ENCODE measurements around the gene PLAU. TPM values are rescaled to one million over a fixed set of nuclear protein-coding genes. Genes with fewer than 3 reads are reported as not detected.
"Not testable (repeated sequence)": the region's sequence is repeated elsewhere in the genome, so short reads cannot be mapped to it uniquely, and the experiment has no call there.

The PLAU gene
- total RNA-seq, 1 experiment from 2014 or later = 219 TPM

DNA sequence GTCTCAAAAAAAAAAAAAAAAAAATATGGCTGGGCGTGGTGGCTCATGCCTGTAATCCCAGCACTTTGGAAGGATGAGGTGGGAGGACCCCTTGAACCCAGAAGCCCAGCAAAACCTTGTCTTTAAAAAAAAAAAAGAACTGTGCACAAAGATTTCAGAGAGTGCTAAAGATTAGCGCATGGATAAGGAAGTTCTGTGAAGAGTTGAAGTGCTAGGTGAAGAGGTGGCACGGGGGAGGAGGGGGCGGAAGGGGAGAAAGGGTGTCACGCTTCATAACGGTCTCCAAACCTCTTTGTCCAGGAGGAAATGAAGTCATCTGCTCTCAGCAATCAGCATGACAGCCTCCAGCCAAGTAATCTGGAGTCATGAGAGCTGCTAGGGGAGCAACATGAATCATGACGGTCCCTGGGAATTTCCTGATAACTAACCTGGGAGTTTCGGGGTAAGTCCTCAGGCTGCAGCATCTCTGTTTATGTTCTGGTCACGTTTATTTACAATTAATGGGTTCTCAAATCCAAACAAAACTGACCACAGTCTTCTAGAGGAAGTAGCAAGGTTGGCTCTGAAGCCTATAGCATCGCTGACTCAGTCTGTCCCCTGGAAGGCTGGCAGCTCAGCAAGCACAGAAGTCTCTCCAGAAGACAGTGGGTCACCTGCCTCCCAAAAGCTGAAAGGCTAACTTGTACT lies 1.9 kb upstream of the PLAU start:
- no peaks in the 10 kb centered on the region for H3K27me3 ChIP-seq
- peak; percentile 96 for DNase-seq
- H3K4me3 ChIP-seq = no peak overlapping the region
- H3K9me3 ChIP-seq = no peaks in the 10 kb centered on the region
- peaks cover 27% of the 10 kb centered on the region for H3K36me3 ChIP-seq

DNA sequence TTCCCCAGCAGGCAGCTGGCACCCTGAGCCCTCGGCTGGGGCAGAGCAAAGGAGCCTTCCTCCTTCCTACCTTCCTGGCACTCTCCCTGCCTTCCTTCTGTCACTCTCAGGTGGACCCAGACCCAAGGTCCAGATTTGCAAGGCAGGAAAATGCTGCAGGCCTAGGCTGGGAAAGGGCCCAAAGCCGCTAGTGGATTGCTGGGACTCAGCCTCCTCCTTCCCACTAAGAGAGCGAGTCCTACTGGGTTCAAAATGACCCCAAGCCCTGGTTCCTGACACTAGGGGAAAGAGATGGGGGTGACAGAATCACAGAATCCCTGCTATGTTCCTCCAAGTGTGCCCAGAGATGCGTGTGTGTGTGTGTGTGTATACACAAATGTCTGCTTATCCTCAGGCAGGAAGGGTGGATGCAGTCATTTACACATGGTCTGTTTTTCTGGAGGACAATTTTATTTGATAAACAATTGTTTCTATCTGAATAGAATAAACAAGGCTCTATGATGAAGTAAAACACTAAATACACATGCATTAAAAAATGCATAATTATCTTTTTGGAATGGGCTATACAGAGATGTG lies 1.3 kb upstream of the PLAU start:
- Histone ChIP-seq H3K27me3 (no peaks in the 10 kb centered on the region), H3K9me3 (no peaks in the 10 kb centered on the region), H3K4me3 (no peak overlapping the region), H3K36me3 (peaks cover 33% of the 10 kb centered on the region)
- no peak for DNase-seq

DNA sequence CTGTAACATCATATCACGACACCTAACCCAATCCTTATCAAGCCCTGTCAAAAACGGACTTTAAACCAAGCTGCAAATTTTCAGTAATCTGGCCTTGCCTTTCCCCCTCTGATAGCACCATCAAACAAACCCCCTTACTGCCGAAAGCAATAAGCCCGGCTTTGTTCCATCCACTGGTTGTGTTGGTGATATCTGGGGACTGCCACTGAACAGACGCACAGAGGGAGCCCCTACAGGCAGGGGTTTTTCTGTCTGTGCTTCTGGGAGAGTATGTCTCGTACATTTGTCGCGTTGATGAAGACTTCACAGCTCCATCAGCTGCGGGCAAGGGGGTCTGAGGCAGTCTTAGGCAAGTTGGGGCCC lies 550 bp upstream of the PLAU start:
- DNase-seq = no peak
- Histone ChIP-seq H3K27me3 (no peaks in the 10 kb centered on the region), H3K36me3 (peaks cover 41% of the 10 kb centered on the region), H3K9me3 (no peaks in the 10 kb centered on the region), H3K4me3 (peak overlapping the region; percentile 66)

DNA sequence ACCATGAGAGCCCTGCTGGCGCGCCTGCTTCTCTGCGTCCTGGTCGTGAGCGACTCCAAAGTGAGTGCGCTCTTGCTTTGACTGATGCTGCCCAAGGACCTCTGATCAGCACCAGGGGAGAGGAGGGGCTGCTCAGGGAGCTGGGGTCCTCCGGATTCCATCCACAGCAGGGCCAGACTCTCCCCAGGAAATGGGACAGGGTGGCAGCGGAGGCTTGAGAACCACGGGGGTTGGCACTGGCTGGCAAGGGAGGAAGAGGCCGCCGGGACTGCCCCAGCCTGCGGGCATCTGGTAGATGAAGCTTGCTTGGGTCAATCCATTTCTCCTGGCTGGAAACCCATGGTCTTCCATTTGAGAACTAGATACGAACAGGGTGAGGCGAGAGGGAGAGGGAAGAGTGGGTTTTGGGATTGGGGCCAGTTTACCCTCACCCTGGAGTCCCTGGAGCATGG lies 647 bp downstream of the PLAU start:
- no peaks in the 10 kb centered on the region for H3K27me3 ChIP-seq
- peaks cover 53% of the 10 kb centered on the region for H3K36me3 ChIP-seq
- no peak for DNase-seq
- peak overlapping the region; percentile 66 for H3K4me3 ChIP-seq
- H3K9me3 ChIP-seq = no peaks in the 10 kb centered on the region

DNA sequence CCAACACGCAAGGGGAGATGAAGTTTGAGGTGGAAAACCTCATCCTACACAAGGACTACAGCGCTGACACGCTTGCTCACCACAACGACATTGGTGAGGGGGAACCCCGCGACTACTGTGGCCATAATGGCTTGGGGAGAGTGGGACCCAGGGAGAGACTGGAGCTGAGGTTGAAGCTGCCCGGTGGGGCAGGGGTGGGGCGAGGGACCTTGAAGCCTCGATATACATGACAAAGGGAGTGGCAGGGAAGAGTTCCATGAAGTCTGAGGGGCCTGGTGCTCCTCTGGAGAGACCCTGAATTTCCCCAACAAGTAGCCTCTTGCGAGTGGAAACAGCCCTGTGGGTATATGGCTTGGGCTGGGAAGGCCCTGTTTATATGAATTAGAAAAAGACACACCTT lies 3.1 kb downstream of the PLAU start:
- H3K36me3 ChIP-seq = peaks cover 59% of the 10 kb centered on the region
- no peaks in the 10 kb centered on the region for H3K9me3 ChIP-seq
- peak overlapping the region; percentile 66 for H3K4me3 ChIP-seq
- no peaks in the 10 kb centered on the region for H3K27me3 ChIP-seq
- no peak for DNase-seq

DNA sequence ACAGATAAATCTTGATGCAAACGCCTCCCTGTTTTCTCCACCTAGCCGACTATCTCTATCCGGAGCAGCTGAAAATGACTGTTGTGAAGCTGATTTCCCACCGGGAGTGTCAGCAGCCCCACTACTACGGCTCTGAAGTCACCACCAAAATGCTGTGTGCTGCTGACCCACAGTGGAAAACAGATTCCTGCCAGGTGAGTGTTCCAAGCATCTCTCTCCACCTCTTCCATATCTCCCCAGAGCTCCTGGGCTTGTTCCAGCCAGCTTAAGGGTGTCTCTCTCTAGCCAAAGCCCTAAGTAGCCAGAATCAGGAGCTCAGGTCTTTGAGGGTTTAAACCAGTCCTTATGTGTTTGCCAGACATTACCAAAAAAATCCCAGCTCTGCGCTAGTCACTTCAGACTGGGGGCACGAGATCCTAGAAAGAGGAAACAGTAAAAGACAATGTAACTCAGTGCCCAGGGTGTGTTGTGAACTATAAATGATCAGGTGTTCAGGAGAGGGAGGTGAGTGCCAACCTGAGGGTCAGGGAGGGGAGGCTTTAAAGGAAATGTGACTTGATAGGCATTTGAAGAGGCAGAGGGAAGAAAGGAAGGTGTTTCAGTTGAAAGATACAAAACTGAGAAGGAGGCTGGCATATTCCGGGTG lies 4.4 kb downstream of the PLAU start:
- H3K27me3 ChIP-seq = no peaks in the 10 kb centered on the region
- H3K36me3 ChIP-seq = peaks cover 59% of the 10 kb centered on the region
- no peaks in the 10 kb centered on the region for H3K9me3 ChIP-seq
- no peak for DNase-seq
- peak overlapping the region; percentile 4 for H3K4me3 ChIP-seq

DNA sequence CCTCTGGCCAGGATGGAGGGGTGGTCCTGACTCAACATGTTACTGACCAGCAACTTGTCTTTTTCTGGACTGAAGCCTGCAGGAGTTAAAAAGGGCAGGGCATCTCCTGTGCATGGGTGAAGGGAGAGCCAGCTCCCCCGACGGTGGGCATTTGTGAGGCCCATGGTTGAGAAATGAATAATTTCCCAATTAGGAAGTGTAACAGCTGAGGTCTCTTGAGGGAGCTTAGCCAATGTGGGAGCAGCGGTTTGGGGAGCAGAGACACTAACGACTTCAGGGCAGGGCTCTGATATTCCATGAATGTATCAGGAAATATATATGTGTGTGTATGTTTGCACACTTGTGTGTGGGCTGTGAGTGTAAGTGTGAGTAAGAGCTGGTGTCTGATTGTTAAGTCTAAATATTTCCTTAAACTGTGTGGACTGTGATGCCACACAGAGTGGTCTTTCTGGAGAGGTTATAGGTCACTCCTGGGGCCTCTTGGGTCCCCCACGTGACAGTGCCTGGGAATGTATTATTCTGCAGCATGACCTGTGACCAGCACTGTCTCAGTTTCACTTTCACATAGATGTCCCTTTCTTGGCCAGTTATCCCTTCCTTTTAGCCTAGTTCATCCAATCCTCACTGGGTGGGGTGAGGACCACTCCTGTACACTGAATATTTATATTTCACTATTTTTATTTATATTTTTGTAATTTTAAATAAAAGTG lies 6.0 kb downstream of the PLAU start:
- H3K27me3 ChIP-seq = no peaks in the 10 kb centered on the region
- DNase-seq = no peak
- no peaks in the 10 kb centered on the region for H3K9me3 ChIP-seq
- peaks cover 53% of the 10 kb centered on the region for H3K36me3 ChIP-seq
- no peak overlapping the region for H3K4me3 ChIP-seq

DNA sequence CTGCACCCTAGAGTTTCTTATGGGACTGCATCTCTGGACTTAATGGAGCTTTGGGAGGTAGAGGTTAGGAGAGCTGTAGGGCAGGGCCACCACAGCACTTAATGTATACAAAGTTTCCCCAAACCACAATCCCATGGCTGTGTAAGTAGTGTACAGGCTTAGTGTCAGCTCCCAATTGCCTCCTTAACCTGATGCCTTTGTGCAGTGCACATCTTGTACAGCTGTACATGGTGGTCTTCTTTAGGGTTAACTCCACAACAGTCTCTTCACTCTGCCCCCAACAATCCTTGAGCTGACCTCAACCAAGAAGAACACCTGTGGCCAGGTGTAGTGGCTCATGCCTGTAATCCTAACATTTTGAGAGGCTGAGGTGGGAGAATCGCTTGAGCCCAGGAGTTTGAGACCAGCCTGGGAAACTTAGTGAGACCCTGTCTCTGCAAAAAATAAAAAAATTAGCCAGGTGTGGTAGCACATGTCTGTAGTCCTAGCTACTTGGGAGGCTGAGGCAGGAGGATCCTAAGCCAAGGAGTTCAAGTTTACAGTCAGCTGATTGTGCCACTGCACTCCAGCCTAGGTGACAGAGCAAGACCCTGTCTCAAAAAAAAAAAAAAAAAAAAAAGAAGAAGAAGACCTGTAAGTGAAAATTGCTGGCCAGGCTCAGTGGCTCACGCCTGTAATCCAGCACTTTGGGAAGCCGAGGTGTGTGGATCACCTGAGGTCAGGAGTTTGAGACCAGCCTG lies 6.8 kb downstream of the PLAU start:
- Histone ChIP-seq H3K4me3 (no peak overlapping the region), H3K27me3 (no peaks in the 10 kb centered on the region), H3K9me3 (no peaks in the 10 kb centered on the region), H3K36me3 (peaks cover 45% of the 10 kb centered on the region)
- no peak for DNase-seq

DNA sequence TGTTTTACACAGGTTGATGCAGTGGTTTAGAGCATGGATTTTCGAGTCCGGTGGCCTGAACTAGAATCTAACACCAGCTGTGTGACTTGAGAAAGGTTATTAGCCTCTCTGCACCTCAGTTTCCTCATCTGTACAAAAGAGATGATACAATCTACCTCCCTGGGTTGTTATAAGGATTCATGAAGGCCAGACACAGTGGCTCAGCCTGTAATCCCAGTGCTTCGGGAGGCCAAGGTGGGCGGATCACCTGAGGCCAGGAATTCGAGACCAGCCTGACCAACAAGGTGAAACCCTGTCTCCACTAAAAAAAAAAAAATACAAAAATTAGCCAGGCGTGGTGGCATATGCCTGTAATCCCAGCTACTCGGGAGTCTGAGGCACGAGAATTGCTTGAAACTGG lies 8.5 kb downstream of the PLAU start:
- H3K9me3 ChIP-seq, H3K4me3 ChIP-seq, H3K27me3 ChIP-seq, DNase-seq: not testable (repeated sequence)
- H3K36me3 ChIP-seq = peaks cover 27% of the 10 kb centered on the region

DNA sequence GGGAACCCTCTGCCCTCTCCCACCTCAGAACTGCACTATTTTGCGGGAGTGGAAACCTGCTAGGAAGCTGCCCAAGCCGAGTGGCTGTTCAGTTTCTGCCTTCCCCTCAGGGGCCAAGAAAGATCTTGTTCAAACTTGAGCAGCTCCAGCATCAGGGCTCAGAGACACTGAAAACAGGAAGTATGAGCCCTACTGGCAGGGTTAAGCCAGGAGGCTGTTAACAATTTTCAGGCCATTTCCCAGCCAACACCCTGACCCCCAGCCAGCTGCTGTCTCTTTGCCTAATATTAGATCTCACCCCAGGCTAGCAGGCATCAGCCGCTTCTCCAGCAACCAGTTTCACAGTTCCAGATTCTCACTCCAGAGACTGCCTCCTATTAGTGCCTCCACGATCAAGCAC lies 9.2 kb downstream of the PLAU start:
- Histone ChIP-seq H3K9me3 (no peaks in the 10 kb centered on the region), H3K27me3 (no peaks in the 10 kb centered on the region), H3K36me3 (peaks cover 21% of the 10 kb centered on the region), H3K4me3 (no peak overlapping the region)
- peak; percentile 79 for DNase-seq

DNA sequence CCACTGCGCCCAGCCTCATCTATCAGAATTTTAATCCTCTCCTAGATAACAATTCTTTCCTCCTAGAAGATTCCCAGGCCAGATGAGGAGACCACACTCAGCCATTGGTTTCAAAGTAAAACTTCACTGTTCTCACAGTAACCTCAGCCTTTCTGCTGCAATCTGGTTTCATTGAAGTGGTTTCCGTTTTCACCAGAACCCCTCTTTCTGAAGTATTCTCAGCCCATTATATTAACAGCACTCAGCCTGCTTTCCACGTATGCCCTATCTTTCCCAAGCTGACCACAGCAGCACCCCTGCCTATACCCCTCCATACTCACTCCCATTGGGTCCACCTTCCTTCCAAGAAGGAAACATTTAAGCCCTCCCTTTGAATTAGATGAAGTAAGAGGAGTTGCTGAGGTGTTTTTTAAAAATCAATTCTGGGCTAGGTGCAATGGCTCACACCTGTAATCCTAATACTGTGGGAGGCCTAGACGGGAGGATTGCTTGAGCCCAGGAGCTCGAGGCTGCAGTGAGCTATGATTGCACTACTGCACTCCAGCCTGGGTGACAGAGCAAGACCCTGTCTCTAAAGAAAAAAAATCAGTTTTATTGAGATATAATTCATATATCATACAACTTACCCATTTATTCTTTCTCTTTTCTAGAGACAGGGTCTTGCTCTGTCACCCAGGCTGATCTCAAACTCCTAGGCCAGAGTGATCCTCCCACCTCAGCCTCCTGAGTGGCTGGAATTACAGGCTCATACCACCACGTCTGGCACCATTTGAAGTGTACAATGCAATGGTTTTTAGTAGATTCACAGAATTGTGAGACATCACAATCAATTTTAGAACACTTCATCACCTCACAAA lies 11.3 kb downstream of the PLAU start:
- Histone ChIP-seq H3K9me3 (no peaks in the 10 kb centered on the region), H3K36me3 (no peaks in the 10 kb centered on the region; the same call in none of the 2 replicates), H3K4me3 (no peak overlapping the region), H3K27me3 (no peaks in the 10 kb centered on the region)
- no peak for DNase-seq

DNA sequence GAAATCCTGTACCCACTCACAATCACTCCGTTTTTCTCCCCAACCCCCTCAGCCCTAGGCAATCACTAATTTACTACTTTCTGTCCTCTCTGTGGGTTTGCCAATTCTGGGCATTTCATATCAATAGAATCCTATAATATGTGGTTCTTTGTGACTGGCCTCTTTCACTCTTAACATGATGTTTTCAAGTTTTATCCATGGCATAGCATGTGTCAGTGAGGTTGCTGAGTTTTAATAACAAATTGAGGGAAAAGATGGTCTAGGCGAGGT lies 11.9 kb downstream of the PLAU start:
- DNase-seq = no peak
- Histone ChIP-seq H3K4me3 (no peak overlapping the region), H3K27me3 (no peaks in the 10 kb centered on the region), H3K36me3 (no peaks in the 10 kb centered on the region), H3K9me3 (no peaks in the 10 kb centered on the region)

DNA sequence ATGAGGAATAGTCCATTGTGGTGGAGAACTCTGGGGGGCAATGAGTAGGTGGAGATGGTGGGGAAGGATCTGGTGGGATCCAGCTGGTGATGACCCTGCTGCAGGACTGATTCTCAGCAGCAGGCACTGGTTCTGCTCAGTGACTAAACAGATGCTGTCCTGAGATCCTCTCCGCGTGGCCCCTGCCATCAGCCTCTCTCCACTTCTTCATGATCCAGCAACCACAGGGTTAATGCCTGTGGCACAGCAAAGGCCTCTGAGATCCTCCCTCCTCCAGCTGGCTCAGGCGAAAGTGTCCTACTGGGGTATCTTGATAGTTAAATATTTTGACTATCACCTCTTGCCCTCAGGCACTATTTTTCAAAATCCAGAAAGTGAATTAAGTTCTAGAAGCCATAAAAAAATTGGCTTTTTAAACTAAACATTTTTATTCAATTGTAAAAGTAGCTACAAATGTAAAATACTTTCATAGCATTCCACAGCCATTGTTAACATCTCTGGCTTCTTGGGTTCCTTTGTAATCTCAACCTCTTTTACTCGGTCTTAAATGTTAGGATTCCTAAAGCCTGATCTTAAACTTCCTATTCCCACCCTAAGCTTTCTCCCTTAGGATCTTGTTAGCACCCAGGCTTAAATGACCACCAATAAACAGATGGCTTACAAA lies 13.1 kb downstream of the PLAU start:
- Histone ChIP-seq H3K9me3 (no peaks in the 10 kb centered on the region), H3K4me3 (no peak overlapping the region), H3K36me3 (no peaks in the 10 kb centered on the region), H3K27me3 (no peaks in the 10 kb centered on the region)
- no peak for DNase-seq

DNA sequence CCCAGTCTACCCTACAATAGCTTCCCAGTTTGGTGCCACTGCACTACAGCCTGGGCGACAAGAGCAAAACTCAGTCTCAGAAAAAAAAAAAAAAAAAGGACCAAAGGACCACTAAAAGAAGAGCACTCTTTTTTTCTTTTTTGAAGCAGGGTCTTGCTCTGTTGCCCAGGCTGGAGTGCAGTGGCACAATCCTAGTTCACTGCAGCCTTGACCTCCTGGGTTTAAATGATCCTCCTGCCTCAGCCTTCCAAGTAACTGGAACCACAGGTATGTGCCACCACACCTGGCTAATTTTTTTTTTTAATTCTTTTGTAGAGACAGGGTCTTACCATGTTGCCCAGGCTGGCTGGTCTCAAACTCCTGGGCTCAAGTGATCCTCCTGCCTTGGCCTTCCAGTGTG lies 14.0 kb downstream of the PLAU start:
- no peak for DNase-seq
- Histone ChIP-seq H3K36me3 (no peaks in the 10 kb centered on the region), H3K9me3 (no peaks in the 10 kb centered on the region), H3K4me3 (no peak overlapping the region), H3K27me3 (no peaks in the 10 kb centered on the region)

DNA sequence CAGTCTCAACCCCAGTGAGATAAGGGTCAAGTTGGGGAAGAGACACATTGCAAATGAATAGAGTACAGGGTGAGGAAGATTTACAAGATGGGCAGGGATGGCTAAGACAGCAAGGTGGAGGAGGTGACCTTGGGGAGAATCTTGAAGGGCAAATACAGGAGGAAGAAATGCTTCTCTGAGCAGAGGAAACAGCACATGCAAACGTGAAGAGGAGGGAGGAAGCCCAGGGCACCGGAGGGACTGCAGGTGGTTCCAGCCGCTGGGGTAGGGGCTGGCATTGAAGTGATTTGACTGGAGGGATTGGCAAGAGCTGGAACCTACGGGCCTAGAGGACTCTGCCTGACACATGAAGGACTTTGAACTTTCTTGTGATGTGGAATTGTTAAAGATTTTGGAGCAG lies 14.6 kb downstream of the PLAU start:
- no peaks in the 10 kb centered on the region for H3K36me3 ChIP-seq

More for the DNA sequence above, 14.6 kb downstream of the PLAU start:
- no peak for DNase-seq
- Histone ChIP-seq H3K9me3 (no peaks in the 10 kb centered on the region), H3K27me3 (no peaks in the 10 kb centered on the region), H3K4me3 (no peak overlapping the region)
